Lung (tissue), 12 donors: ENCODE results near the gene GCSAM. TPM values are rescaled to one million over a fixed set of nuclear protein-coding genes. Genes with fewer than 3 reads are reported as not detected.
A peak's percentile ranks its signal among the peaks of the same experiment; 100 is the strongest.

ENCODE experiments used
- ATAC-seq: fragments of 200-7000 bp; cut with Tn5 transposase; one replicate; pipeline ENCODE4 v1.9.1; 2020; ENCODE audit warnings: moderate number of reproducible peaks; ENCODE audit not compliant: insufficient read depth, low FRiP score
- DNase-seq, 3 donors: peaks; one replicate each; pipeline ENCODE4 v3.0.0-alpha.2; 2013 to 2017
- H3K27ac ChIP-seq, 2 donors: one replicate each; pipeline ENCODE4 v1.5.1; 2013; ENCODE audit warnings: mild to moderate bottlenecking in 2 of 2, moderate library complexity in 2 of 2, control low read depth in 1 of 2, inconsistent platforms in 1 of 2, low read depth in 1 of 2, low read length in 1 of 2
- H3K27me3 ChIP-seq, 3 donors: one replicate each; pipeline ENCODE4 v1.5.1; 2013; ENCODE audit warnings: low read length in 2 of 3; ENCODE audit not compliant: control insufficient read depth in 3 of 3, insufficient read depth in 3 of 3
- H3K36me3 ChIP-seq, 4 donors: one replicate each; pipeline ENCODE4 v1.5.1; 2013; ENCODE audit warnings: low read length in 4 of 4, mild to moderate bottlenecking in 1 of 4, moderate library complexity in 1 of 4; ENCODE audit not compliant: control insufficient read depth in 4 of 4, insufficient read depth in 4 of 4
- H3K4me1 ChIP-seq, 5 donors: one replicate each; pipeline ENCODE4 v1.5.1; 2013; ENCODE audit warnings: low read length in 5 of 5, mild to moderate bottlenecking in 2 of 5, moderate library complexity in 1 of 5; ENCODE audit not compliant: control insufficient read depth in 5 of 5, insufficient read depth in 5 of 5
- H3K4me3 ChIP-seq: one replicate; pipeline ENCODE4 v1.5.1; 2013; ENCODE audit warnings: mild to moderate bottlenecking, control low read depth, moderate library complexity
- H3K9ac ChIP-seq, 2 donors: one replicate each; pipeline ENCODE4 v1.5.1; 2013; ENCODE audit warnings: low read length in 2 of 2, control low read depth in 1 of 2; ENCODE audit not compliant: insufficient read depth in 1 of 2
- H3K9me3 ChIP-seq, 4 donors: one replicate each; pipeline ENCODE4 v1.5.1; 2013; ENCODE audit warnings: low read length in 3 of 4, mild to moderate bottlenecking in 1 of 4, moderate library complexity in 1 of 4; ENCODE audit not compliant: control insufficient read depth in 4 of 4, insufficient read depth in 3 of 4
- CTCF ChIP-seq: IDR thresholded peaks from 2 replicates; pipeline ENCODE4 v1.5.1; 2012; ENCODE audit warnings: mild to moderate bottlenecking; ENCODE audit errors: control extremely low read depth, extremely low read depth
- WGBS, 2 donors: extraction: QIAGEN DNeasy Blood & Tissue Kit; methylation state at CpG; one replicate each; pipeline ENCODE4 v1.1.7; 2013; 5-methylcytosine and 5-hydroxymethylcytosine counted together
- polyA plus RNA-seq, 2 donors: library from polyadenylated mRNA; stranded (reverse); fragments of 200-250 nt; gene quantifications; one replicate each; pipeline ENCODE4 v1.2.1, GENCODE V29; 2013
- total RNA-seq, 2 donors: library from RNA; depleted of rRNA in 1 of 2; stranded (reverse); fragments of >200 nt in 1 of 2; gene quantifications; one replicate each; pipeline ENCODE4 v1.2.1, GENCODE V29; 2014 to 2021
- donor health status: control.
- donor health status: control.
- donor health status: Bipolar disorder and iron deficiency.
- donor health status: healthy.
- donor health status: DM: yes; HTN: yes; CAD: no.

Gene GCSAM
- total and polyA plus RNA-seq, 4 donors: 0.14 to 0.97 (median 0.47) TPM

DNA sequence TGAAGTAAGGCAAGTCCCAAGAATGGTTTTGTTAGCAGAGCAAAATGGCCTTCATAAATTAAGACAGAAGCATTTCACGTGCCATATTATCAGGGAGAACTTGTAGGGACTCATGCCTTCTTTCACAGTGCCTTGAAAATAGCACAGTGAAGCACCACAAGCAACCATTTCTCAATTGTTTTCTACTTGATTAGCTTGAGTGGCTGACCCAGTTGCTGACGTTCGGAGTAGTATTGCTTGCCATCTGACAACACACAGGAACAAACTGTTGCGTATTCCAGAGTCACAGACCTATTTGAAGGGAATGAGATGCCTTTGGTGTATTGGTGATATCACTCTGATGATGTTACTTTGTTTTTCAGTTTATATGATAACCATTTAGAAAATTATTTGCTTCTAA, 49.8 kb downstream of the GCSAM start:
- no peak for ATAC-seq

DNA sequence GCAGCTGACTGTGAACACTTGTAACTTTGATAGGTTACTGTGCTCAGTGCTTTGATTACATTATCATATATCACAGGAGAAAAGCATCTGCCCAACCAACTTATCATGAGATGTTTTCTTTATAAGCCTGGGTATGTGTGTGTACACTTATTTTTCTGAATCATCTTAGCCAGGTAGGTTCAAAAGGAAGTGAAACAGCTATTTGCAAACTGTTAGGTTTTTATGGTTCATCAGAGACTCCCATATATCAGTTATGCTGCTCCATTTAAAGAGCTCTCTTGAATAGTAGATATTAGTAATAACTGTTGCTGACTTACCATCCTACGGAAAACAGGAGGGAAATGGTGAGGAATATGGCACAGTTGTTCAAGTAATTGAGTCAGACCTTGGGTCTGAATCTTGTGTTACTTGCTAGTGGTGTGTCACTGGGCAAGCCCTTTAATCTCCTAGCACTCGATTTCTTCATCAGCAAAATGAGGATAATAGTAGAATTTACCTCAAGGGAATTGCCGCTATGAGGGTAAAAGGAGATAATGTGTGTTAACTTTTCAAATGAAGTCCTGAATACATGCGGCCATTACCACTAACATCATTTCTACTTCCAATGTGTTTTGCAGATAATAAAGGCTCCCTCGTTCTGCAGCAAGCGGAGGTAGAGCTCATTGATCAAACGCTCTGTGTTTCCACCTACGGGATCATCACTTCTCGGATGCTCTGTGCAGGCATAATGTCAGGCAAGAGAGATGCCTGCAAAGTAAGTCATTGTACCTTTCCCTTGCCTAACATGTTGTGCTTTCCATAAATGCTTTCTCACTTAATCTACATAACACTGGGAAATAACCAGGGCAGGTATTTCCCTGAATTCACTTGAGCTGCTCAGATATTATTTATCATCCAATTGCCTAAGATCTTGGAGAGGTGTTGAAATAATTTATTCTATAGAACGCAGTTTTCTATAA, 54.6 kb downstream of the GCSAM start:
- Histone ChIP-seq H3K27ac (no peak overlapping the region), H3K9ac (no peak overlapping the region), H3K27me3 (peaks cover 0 to 8% (median 0%) of the 10 kb centered on the region in 3 donors), H3K4me3 (no peak overlapping the region), H3K9me3 (no peaks in the 10 kb centered on the region), H3K36me3 (no peaks in the 10 kb centered on the region), H3K4me1 (peaks cover 0 to 2% (median 0%) of the 10 kb centered on the region in 5 donors)
- no peak for TF ChIP-seq CTCF
- 84 to 87% methylated on average over 10 of the region's 10 CpGs for WGBS, 2 donors
- ATAC-seq (no peak), DNase-seq (no peak)

More for the DNA sequence above, 49.8 kb downstream of the GCSAM start:
- DNase-seq: no peak
- H3K4me3 ChIP-seq: no peak overlapping the region
- H3K9ac ChIP-seq: no peak overlapping the region
- no peak for TF ChIP-seq CTCF
- no peaks in the 10 kb centered on the region for H3K9me3 ChIP-seq
- WGBS, 2 donors: 60 to 70% methylated on average over 4 of the region's 4 CpGs
- H3K36me3 ChIP-seq: no peaks in the 10 kb centered on the region
- H3K27ac ChIP-seq: peak overlapping the region in 1 of 2 donors; percentile 57
- peaks cover 0 to 13% (median 3%) of the 10 kb centered on the region in 5 donors for H3K4me1 ChIP-seq
- H3K27me3 ChIP-seq: peaks cover 0 to 11% (median 0%) of the 10 kb centered on the region in 3 donors

- TF ChIP-seq CTCF: no peak
- peak overlapping the region in 1 of 2 donors; percentile 72 for H3K27ac ChIP-seq
- 47 to 64% methylated on average over 6 of the region's 6 CpGs for WGBS, 2 donors
- no peak overlapping the region for H3K9ac ChIP-seq
- H3K36me3 ChIP-seq: no peaks in the 10 kb centered on the region
- peaks cover 0 to 3% (median 0%) of the 10 kb centered on the region in 3 donors for H3K27me3 ChIP-seq
- peak in 1 of 3 donors; percentile 37 for DNase-seq
- H3K4me3 ChIP-seq: no peak overlapping the region
- peaks cover 0 to 2% (median 0%) of the 10 kb centered on the region in 5 donors for H3K4me1 ChIP-seq
- H3K9me3 ChIP-seq: peaks cover 0 to 2% (median 0%) of the 10 kb centered on the region in 4 donors
- ATAC-seq: peak; percentile 88
Observed at GRCh38 chr3:112074616-112075497, 58.2 kb downstream of the GCSAM start.
